HG03045 (cell line): ENCODE measurements around the gene ID3.
"Not testable (repeated sequence)": the region's sequence is repeated elsewhere in the genome, so short reads cannot be mapped to it uniquely, and the experiment has no call there.

Experiments
- ATAC-seq: cut with Tn5 transposase; IDR thresholded peaks from one replicate; pipeline ENCODE4 v1.9.1; 2021; ENCODE audit warnings: mild to moderate bottlenecking, moderate library complexity; ENCODE audit not compliant: unreplicated experiment

ID3 gene

GRCh38 chr1:23553231-23554126, 5.8 kb downstream of the ID3 start:
- ATAC-seq = no peak

- no peak for ATAC-seq
These were observed 7.5 kb downstream of the ID3 start for GRCh38 chr1:23551849-23552248.

GRCh38 chr1:23548704-23549143, 10.6 kb downstream of the ID3 start:
- ATAC-seq = no peak

- ATAC-seq = no peak
These were observed 12.3 kb downstream of the ID3 start for GRCh38 chr1:23546897-23547584.

GRCh38 chr1:23545851-23546250, 13.4 kb downstream of the ID3 start:
- ATAC-seq = no peak

GRCh38 chr1:23544444-23545389, 14.6 kb downstream of the ID3 start:
- no peak for ATAC-seq

- no peak for ATAC-seq
These were observed 15.4 kb downstream of the ID3 start for GRCh38 chr1:23543707-23544443.

GRCh38 chr1:23542940-23543339, 16.4 kb downstream of the ID3 start:
- not testable (repeated sequence) for ATAC-seq

GRCh38 chr1:23539698-23540266, 19.5 kb downstream of the ID3 start:
- ATAC-seq = peak; percentile 88

GRCh38 chr1:23537296-23537973, 21.9 kb downstream of the ID3 start:
- no peak for ATAC-seq

GRCh38 chr1:23533246-23534023, 25.9 kb downstream of the ID3 start:
- no peak for ATAC-seq

- no peak for ATAC-seq
These were observed 27.7 kb downstream of the ID3 start for GRCh38 chr1:23531562-23532094.

- peak; percentile 52 for ATAC-seq
These were observed 28.3 kb downstream of the ID3 start, which contains the start of gene E2F2 for GRCh38 chr1:23530747-23531561. Gene E2F2 (minus strand): TSS chr1:23531233. CDS start chr1:23530793, 440 bp downstream.

GRCh38 chr1:23530087-23530746, 29.1 kb downstream of the ID3 start:
- ATAC-seq = peak; percentile 4

- no peak for ATAC-seq
These were observed 29.9 kb downstream of the ID3 start for GRCh38 chr1:23529146-23530086.
